ENCODE results near the gene CD79B.
"Not testable (repeated sequence)": the region's sequence is repeated elsewhere in the genome, so short reads cannot be mapped to it uniquely, and the experiment has no call there.

The CD79B gene

DNA sequence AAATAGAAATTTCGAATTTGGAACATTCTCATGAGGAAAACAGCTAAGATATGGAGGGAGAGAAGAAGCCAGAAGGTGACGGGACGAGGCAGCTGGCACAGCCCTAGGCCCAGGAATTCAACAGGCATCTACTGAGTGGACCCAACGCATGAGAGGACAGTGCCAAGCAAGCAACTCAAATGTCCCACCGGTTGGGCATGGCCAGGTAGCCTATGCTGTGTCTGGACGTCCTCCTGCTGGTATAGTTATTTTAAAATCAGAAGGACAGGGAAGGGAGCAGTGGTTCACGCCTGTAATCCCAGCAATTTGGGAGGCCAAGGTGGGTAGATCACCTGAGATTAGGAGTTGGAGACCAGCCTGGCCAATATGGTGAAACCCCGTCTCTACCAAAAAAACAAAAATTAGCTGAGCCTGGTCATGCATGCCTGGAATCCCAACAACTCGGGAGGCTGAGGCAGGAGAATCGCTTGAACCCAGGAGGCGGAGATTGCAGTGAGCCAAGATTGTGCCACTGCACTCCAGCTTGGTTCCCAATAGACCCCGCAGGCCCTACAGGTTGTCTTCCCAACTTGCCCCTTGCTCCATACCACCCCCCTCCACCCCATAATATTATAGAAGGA, 15.5 kb downstream of the CD79B start (continued):
- TF ChIP-seq, protein P1, sequence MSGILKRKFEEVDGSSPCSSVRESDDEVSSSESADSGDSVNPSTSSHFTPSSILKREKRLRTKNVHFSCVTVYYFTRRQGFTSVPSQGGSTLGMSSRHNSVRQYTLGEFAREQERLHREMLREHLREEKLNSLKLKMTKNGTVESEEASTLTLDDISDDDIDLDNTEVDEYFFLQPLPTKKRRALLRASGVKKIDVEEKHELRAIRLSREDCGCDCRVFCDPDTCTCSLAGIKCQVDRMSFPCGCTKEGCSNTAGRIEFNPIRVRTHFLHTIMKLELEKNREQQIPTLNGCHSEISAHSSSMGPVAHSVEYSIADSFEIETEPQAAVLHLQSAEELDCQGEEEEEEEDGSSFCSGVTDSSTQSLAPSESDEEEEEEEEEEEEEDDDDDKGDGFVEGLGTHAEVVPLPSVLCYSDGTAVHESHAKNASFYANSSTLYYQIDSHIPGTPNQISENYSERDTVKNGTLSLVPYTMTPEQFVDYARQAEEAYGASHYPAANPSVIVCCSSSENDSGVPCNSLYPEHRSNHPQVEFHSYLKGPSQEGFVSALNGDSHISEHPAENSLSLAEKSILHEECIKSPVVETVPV (CRISPR knock-in tag; IDR thresholded peaks at IDR 0.05) = no peak
- TF ChIP-seq ZC3H10 (CRISPR knock-in tag; IDR thresholded peaks at IDR 0.05) = no peak
- TF ChIP-seq ZNF565 (CRISPR knock-in tag; conservative IDR thresholded peaks at IDR 0.05; ENCODE audit: low read depth) = no peak
- TF ChIP-seq, protein P2, sequence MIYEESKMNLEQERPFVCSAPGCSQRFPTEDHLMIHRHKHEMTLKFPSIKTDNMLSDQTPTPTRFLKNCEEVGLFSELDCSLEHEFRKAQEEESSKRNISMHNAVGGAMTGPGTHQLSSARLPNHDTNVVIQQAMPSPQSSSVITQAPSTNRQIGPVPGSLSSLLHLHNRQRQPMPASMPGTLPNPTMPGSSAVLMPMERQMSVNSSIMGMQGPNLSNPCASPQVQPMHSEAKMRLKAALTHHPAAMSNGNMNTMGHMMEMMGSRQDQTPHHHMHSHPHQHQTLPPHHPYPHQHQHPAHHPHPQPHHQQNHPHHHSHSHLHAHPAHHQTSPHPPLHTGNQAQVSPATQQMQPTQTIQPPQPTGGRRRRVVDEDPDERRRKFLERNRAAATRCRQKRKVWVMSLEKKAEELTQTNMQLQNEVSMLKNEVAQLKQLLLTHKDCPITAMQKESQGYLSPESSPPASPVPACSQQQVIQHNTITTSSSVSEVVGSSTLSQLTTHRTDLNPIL (CRISPR knock-in tag; IDR thresholded peaks at IDR 0.05; ENCODE audit: low read depth) = no peak
- no peak for TF ChIP-seq ZFP3 (CRISPR knock-in tag; IDR thresholded peaks at IDR 0.05)
- TF ChIP-seq TOX (CRISPR knock-in tag; IDR thresholded peaks at IDR 0.05; ENCODE audit: borderline replicate concordance) = no peak

DNA sequence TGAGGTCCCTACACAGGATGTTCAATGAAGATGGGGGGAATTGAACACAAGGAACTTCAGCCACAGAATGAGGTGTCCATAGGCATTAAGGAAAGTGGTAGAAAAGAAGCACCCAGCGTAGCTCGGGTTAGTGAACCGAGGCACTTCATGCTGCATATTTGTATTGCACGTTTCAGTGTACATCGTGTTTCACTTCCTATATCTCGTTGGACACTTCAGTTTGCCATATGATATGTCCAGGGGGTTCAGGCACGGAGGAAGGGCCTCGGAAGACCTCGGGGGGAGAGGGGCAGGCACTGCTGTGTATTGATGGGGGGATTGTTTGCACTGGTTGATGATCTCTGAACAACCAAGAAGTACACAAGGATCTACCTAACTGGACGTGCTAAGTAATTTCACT, 16.4 kb downstream of the CD79B start:
- ATAC-seq = not testable (repeated sequence)

DNA sequence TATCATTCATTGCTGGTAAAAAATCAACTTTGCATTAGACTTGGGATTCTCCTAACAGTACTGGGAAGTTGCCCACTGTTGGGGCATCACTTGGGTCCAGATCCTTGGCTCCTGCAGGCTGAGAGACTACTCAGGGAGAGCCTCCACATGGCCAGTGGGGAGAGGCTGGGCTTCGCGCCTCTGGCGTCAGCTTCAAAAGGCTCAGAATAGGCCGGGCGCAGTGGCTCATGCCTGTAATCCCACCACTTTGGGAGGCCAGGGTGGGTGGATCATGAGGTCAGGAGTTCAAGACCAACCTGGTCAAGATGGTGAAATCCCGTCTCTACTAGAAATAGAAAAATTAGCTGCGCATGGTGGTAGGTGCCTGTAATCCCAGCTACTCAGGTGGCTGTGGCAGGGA, 17.7 kb downstream of the CD79B start:
- ATAC-seq = no peak
- TF ChIP-seq ZFP3 (CRISPR knock-in tag; IDR thresholded peaks at IDR 0.05) (no peak), BACH2 (CRISPR knock-in tag; IDR thresholded peaks at IDR 0.05; ENCODE audit: borderline replicate concordance) (no peak), CSDC2 (CRISPR knock-in tag; IDR thresholded peaks at IDR 0.05) (no peak), TOX (CRISPR knock-in tag; IDR thresholded peaks at IDR 0.05; ENCODE audit: borderline replicate concordance) (no peak), OSR1 (CRISPR knock-in tag; IDR thresholded peaks at IDR 0.05) (no peak), TCF4 (CRISPR knock-in tag; IDR thresholded peaks at IDR 0.05; ENCODE audit: borderline replicate concordance) (no peak), SNAI2 (CRISPR knock-in tag; IDR thresholded peaks at IDR 0.05) (no peak), ZNF70 (CRISPR knock-in tag; IDR thresholded peaks at IDR 0.05) (no peak), ZNF565 (CRISPR knock-in tag; conservative IDR thresholded peaks at IDR 0.05; ENCODE audit: low read depth) (no peak), ZNF8 (CRISPR knock-in tag; IDR thresholded peaks at IDR 0.05) (no peak)
- TF ChIP-seq, protein P1 (CRISPR knock-in tag; IDR thresholded peaks at IDR 0.05) = no peak
- TF ChIP-seq, protein P3, sequence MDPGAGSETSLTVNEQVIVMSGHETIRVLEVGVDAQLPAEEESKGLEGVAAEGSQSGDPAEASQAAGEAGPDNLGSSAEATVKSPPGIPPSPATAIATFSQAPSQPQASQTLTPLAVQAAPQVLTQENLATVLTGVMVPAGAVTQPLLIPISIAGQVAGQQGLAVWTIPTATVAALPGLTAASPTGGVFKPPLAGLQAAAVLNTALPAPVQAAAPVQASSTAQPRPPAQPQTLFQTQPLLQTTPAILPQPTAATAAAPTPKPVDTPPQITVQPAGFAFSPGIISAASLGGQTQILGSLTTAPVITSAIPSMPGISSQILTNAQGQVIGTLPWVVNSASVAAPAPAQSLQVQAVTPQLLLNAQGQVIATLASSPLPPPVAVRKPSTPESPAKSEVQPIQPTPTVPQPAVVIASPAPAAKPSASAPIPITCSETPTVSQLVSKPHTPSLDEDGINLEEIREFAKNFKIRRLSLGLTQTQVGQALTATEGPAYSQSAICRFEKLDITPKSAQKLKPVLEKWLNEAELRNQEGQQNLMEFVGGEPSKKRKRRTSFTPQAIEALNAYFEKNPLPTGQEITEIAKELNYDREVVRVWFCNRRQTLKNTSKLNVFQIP (CRISPR knock-in tag; IDR thresholded peaks at IDR 0.05; ENCODE audit: borderline replicate concordance, low read depth) = no peak
- TF ChIP-seq, protein P2 (CRISPR knock-in tag; IDR thresholded peaks at IDR 0.05; ENCODE audit: low read depth) = no peak

DNA sequence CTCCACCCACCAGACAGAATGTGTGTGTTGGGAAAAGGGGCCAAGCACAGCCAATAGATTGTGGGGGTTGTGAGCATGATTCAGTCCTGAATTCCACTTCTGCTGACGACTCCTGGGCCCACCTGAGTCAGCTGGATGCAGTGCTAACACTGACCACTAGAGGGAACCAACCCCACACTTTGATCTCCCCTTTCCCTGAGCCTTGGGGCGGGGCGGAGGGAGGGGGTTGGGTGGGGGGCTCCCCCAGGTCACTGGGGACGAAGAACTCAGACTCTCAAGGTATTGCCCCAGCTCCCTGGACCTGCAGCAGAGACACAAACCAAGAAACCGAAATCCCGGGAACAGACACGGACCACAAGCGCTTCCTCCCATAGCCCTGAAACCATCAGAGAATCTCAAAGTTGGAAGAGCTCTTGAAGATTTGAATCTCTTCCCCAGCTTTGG, 20.5 kb downstream of the CD79B start:
- TF ChIP-seq GLIS3 (CRISPR knock-in tag; IDR thresholded peaks at IDR 0.05) (no peak), CSDC2 (CRISPR knock-in tag; IDR thresholded peaks at IDR 0.05) (no peak), ISL1 (CRISPR knock-in tag; IDR thresholded peaks at IDR 0.05) (no peak), ZNF70 (CRISPR knock-in tag; IDR thresholded peaks at IDR 0.05) (no peak), ZC3H10 (CRISPR knock-in tag; IDR thresholded peaks at IDR 0.05) (no peak), TOX (CRISPR knock-in tag; IDR thresholded peaks at IDR 0.05; ENCODE audit: borderline replicate concordance) (no peak), ZNF8 (CRISPR knock-in tag; IDR thresholded peaks at IDR 0.05) (no peak)
- TF ChIP-seq, protein P4, sequence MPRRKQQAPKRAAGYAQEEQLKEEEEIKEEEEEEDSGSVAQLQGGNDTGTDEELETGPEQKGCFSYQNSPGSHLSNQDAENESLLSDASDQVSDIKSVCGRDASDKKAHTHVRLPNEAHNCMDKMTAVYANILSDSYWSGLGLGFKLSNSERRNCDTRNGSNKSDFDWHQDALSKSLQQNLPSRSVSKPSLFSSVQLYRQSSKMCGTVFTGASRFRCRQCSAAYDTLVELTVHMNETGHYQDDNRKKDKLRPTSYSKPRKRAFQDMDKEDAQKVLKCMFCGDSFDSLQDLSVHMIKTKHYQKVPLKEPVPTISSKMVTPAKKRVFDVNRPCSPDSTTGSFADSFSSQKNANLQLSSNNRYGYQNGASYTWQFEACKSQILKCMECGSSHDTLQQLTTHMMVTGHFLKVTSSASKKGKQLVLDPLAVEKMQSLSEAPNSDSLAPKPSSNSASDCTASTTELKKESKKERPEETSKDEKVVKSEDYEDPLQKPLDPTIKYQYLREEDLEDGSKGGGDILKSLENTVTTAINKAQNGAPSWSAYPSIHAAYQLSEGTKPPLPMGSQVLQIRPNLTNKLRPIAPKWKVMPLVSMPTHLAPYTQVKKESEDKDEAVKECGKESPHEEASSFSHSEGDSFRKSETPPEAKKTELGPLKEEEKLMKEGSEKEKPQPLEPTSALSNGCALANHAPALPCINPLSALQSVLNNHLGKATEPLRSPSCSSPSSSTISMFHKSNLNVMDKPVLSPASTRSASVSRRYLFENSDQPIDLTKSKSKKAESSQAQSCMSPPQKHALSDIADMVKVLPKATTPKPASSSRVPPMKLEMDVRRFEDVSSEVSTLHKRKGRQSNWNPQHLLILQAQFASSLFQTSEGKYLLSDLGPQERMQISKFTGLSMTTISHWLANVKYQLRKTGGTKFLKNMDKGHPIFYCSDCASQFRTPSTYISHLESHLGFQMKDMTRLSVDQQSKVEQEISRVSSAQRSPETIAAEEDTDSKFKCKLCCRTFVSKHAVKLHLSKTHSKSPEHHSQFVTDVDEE (CRISPR knock-in tag; IDR thresholded peaks at IDR 0.05) = no peak
- TF ChIP-seq, protein P2 (CRISPR knock-in tag; IDR thresholded peaks at IDR 0.05; ENCODE audit: low read depth) = no peak
- TF ChIP-seq, protein P5, sequence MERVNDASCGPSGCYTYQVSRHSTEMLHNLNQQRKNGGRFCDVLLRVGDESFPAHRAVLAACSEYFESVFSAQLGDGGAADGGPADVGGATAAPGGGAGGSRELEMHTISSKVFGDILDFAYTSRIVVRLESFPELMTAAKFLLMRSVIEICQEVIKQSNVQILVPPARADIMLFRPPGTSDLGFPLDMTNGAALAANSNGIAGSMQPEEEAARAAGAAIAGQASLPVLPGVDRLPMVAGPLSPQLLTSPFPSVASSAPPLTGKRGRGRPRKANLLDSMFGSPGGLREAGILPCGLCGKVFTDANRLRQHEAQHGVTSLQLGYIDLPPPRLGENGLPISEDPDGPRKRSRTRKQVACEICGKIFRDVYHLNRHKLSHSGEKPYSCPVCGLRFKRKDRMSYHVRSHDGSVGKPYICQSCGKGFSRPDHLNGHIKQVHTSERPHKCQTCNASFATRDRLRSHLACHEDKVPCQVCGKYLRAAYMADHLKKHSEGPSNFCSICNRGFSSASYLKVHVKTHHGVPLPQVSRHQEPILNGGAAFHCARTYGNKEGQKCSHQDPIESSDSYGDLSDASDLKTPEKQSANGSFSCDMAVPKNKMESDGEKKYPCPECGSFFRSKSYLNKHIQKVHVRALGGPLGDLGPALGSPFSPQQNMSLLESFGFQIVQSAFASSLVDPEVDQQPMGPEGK (CRISPR knock-in tag; IDR thresholded peaks at IDR 0.05; ENCODE audit: borderline replicate concordance) = no peak
- TF ChIP-seq, protein P3 (CRISPR knock-in tag; IDR thresholded peaks at IDR 0.05; ENCODE audit: borderline replicate concordance, low read depth) = no peak
- peak; percentile 79 for ATAC-seq
